Vagina (tissue), 2 donors: ENCODE data around the gene CCDC7. TPM values are rescaled to one million over a fixed set of nuclear protein-coding genes. Genes with fewer than 3 reads are reported as not detected.

Experiments used
- DNase-seq, 2 donors: peaks; one replicate each; pipeline ENCODE4 v3.0.0-alpha.2; 2017; ENCODE audit errors: extremely low spot score in 2 of 2
- H3K27ac ChIP-seq: fragments of 200-600 bp; sonication (generic); one replicate; pipeline ENCODE4 v1.5.1; 2019
- H3K27me3 ChIP-seq: fragments of 200-600 bp; sonication (generic); one replicate; pipeline ENCODE4 v1.5.1; 2019
- H3K36me3 ChIP-seq, 2 donors: fragments of 200-600 bp; sonication (generic); one replicate each; pipeline ENCODE4 v1.5.1; 2017 to 2019
- H3K4me1 ChIP-seq: fragments of 200-600 bp; sonication (generic); one replicate; pipeline ENCODE4 v1.5.1; 2019
- H3K4me3 ChIP-seq, 2 donors: fragments of 200-600 bp; sonication (generic); 1 replicate in 1 of 2; 2 replicates in 1 of 2; pipeline ENCODE4 v1.5.1; 2016 to 2019
- H3K9me3 ChIP-seq: fragments of 200-600 bp; sonication (generic); one replicate; pipeline ENCODE4 v1.5.1; 2019
- POLR2A ChIP-seq, 2 donors: fragments of 450-650 bp; IDR thresholded peaks; one replicate each; pipeline ENCODE4 v1.6.1; 2017; ENCODE audit warnings: antibody characterized with exemption in 2 of 2, mild to moderate bottlenecking in 2 of 2, moderate library complexity in 2 of 2
- POLR2AphosphoS5 ChIP-seq, 2 donors: sonication (generic); formaldehyde crosslinking; IDR thresholded peaks; one replicate each; pipeline ENCODE4 v1.9.0; 2017; ENCODE audit warnings: antibody characterized with exemption in 2 of 2, mild to moderate bottlenecking in 2 of 2, low read depth in 1 of 2; ENCODE audit not compliant: insufficient read depth in 1 of 2
- intact Hi-C: fragments of 100-400 bp; cut with DNase I; formaldehyde crosslinking; loops from one replicate; pipeline ENCODE4 v1.15.1; 2023
- total RNA-seq: library from RNA; depleted of rRNA; stranded (reverse); fragments of >200 nt; gene quantifications from one replicate; pipeline ENCODE4 v1.2.3, GENCODE V29; 2016
- TF ChIP-seq, protein P1 (sequence below), 3 experiments: fragments of 450-650 bp in 2 of 3; fragments of 200-600 bp in 1 of 3; sonication (generic) in 1 of 3; IDR thresholded peaks; one replicate each; pipeline ENCODE4 v1.5.1; 2017 to 2019; ENCODE audit warnings: antibody characterized with exemption in 3 of 3, mild to moderate bottlenecking in 2 of 3, moderate library complexity in 2 of 3

Gene CCDC7
- total RNA-seq, 1 donor from 2014 or later: 22.8 TPM

- Histone ChIP-seq H3K4me1 (no peaks in the 10 kb centered on the region), H3K27ac (no peak overlapping the region), H3K36me3 (no peaks in the 10 kb centered on the region), H3K9me3 (no peaks in the 10 kb centered on the region), H3K27me3 (no peaks in the 10 kb centered on the region), H3K4me3 (no peak overlapping the region)
- TF ChIP-seq POLR2AphosphoS5 (IDR thresholded peaks at IDR 0.05; ENCODE audit: insufficient read depth in 1 of 2, low read depth in 1 of 2) (no peak), POLR2A (IDR thresholded peaks at IDR 0.05) (no peak)
- TF ChIP-seq, protein P1, sequence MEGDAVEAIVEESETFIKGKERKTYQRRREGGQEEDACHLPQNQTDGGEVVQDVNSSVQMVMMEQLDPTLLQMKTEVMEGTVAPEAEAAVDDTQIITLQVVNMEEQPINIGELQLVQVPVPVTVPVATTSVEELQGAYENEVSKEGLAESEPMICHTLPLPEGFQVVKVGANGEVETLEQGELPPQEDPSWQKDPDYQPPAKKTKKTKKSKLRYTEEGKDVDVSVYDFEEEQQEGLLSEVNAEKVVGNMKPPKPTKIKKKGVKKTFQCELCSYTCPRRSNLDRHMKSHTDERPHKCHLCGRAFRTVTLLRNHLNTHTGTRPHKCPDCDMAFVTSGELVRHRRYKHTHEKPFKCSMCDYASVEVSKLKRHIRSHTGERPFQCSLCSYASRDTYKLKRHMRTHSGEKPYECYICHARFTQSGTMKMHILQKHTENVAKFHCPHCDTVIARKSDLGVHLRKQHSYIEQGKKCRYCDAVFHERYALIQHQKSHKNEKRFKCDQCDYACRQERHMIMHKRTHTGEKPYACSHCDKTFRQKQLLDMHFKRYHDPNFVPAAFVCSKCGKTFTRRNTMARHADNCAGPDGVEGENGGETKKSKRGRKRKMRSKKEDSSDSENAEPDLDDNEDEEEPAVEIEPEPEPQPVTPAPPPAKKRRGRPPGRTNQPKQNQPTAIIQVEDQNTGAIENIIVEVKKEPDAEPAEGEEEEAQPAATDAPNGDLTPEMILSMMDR (IDR thresholded peaks at IDR 0.05): no peak
- intact Hi-C loops: no loop called here
- DNase-seq: no peak
Observed at GRCh38 chr10:32887481-32887880, 441.5 kb downstream of the CCDC7 start.

DNA sequence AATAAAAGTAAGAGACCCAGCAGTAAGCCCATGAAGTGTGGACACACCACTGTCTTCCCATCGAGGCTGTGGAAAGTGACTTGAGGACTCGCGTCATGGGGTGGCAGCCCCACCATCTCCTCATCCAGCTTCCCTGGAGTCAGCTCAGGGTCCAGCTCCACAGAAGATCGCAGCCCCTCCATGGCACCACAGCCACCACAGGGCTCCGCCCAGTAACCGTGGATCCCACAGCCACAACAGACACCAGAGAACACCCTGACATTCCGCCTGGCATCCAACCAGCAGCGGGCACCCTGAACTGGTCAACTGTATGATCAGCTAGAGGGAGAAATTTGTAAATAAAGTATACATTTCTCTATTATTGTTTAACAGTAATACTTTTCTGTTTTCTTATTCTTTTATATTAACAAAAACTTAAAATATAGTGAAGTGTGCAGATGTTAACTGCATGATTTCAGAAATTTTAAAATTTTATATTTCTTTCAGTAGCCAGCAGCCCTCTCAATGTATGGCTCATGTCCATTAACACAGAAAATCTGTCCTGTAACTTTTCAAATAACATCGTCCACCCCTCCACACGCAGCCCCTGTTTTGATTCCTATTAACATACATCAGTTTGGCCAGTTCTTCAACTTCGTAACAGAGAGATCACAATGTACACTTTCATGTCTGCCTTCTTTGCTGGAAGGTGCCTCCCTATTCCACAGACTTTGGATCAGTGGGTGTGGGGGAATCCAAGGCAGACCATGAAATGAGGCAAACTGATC lies 442.4 kb downstream of the CCDC7 start:
- intact Hi-C loops: no loop called here
- Histone ChIP-seq H3K27ac (no peak overlapping the region), H3K36me3 (no peaks in the 10 kb centered on the region), H3K4me3 (no peak overlapping the region), H3K9me3 (no peaks in the 10 kb centered on the region), H3K4me1 (no peaks in the 10 kb centered on the region), H3K27me3 (no peaks in the 10 kb centered on the region)
- TF ChIP-seq POLR2A (IDR thresholded peaks at IDR 0.05) (no peak), POLR2AphosphoS5 (IDR thresholded peaks at IDR 0.05; ENCODE audit: insufficient read depth in 1 of 2, low read depth in 1 of 2) (no peak)
- TF ChIP-seq, protein P1 (IDR thresholded peaks at IDR 0.05): no peak
- no peak for DNase-seq

GRCh38 chr10:32889631-32890212 lies 443.8 kb downstream of the CCDC7 start:
- H3K27me3 ChIP-seq: no peaks in the 10 kb centered on the region
- TF ChIP-seq POLR2AphosphoS5 (IDR thresholded peaks at IDR 0.05; ENCODE audit: insufficient read depth in 1 of 2, low read depth in 1 of 2) (no peak), POLR2A (IDR thresholded peaks at IDR 0.05) (no peak)
- TF ChIP-seq, protein P1 (IDR thresholded peaks at IDR 0.05): no peak
- H3K9me3 ChIP-seq: no peaks in the 10 kb centered on the region
- intact Hi-C loops: no loop called here
- no peak overlapping the region for H3K4me3 ChIP-seq
- no peaks in the 10 kb centered on the region for H3K36me3 ChIP-seq
- DNase-seq: no peak
- H3K4me1 ChIP-seq: no peaks in the 10 kb centered on the region
- H3K27ac ChIP-seq: no peak overlapping the region

- DNase-seq: no peak
- Histone ChIP-seq H3K4me1 (no peaks in the 10 kb centered on the region), H3K4me3 (no peak overlapping the region), H3K9me3 (no peaks in the 10 kb centered on the region), H3K27me3 (no peaks in the 10 kb centered on the region), H3K27ac (no peak overlapping the region), H3K36me3 (no peaks in the 10 kb centered on the region)
- TF ChIP-seq POLR2AphosphoS5 (IDR thresholded peaks at IDR 0.05; ENCODE audit: insufficient read depth in 1 of 2, low read depth in 1 of 2): no peak
- TF ChIP-seq, protein P1 (IDR thresholded peaks at IDR 0.05): no peak
- TF ChIP-seq POLR2A (IDR thresholded peaks at IDR 0.05): no peak
- intact Hi-C loops: no loop called here
Observed at GRCh38 chr10:32890444-32890843, 444.5 kb downstream of the CCDC7 start.

DNA sequence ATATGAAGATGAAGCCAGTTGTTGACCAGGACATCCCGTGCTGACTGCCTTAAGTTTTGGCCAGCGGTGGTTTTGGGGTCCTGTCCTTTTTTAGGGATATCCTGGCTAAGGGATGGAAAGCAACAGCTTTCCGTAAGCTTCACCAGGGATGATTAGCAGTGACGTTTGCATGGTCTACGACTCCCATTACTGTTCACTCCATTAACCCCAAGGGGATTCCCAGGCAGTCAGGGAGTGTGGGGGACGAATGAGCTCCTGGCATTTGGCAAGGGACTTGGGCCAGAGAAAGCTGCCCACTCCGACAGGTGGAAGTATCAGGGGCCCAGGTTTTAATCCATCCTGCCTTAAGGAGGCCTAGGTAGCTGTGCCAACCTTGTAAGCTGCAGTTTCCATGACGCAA lies 445.3 kb downstream of the CCDC7 start:
- Histone ChIP-seq H3K4me1 (no peaks in the 10 kb centered on the region), H3K27me3 (no peaks in the 10 kb centered on the region), H3K4me3 (no peak overlapping the region), H3K27ac (no peak overlapping the region), H3K36me3 (peaks cover 0 to 1% of the 10 kb centered on the region in 2 donors), H3K9me3 (no peaks in the 10 kb centered on the region)
- DNase-seq: no peak
- intact Hi-C loops: no loop called here
- TF ChIP-seq POLR2AphosphoS5 (IDR thresholded peaks at IDR 0.05; ENCODE audit: insufficient read depth in 1 of 2, low read depth in 1 of 2): no peak
- TF ChIP-seq POLR2A (IDR thresholded peaks at IDR 0.05): no peak
- TF ChIP-seq, protein P1 (IDR thresholded peaks at IDR 0.05): no peak
